Measurements from ENCODE around the gene VAV3. TPM values are rescaled to one million over a fixed set of nuclear protein-coding genes. Genes with fewer than 3 reads are reported as not detected.

Gene VAV3
- total RNA-seq, 5 donors from 2014 or later (not counting 1 experiment from before 2014, with no cell fraction given): 3.7 to 13.4 (median 4.6) TPM

DNA sequence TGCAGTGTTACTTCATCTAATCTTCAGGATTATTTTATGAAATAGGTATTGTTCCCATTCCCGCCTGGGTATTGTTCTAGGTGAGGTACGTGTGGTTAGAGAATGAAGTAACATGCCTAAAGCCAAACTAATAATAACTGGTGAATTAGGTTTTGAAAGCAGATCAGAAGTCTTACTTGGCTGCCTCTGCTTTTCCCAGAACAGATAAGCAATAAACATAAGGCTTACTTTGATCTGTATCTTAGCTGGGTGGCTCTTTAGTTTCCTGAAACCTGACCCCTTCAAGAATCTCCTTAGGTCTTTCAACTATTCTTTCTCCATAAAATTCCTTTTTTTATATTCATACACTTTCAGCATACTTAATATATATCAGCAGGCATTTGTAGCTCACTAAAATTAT is 65.3 kb downstream of the VAV3 start:
- Histone ChIP-seq H3K36me3 (ENCODE audit: control insufficient read depth in 2 of 2, extremely low read depth in 1 of 2, insufficient read depth in 1 of 2, low read length in 1 of 2) (no peaks in the 10 kb centered on the region), H3K9me3 (no peaks in the 10 kb centered on the region), H3K27me3 (replicated peaks in 1 of 2; ENCODE audit: control insufficient read depth in 2 of 2, extremely low read depth in 1 of 2, insufficient read depth in 2 of 2, low read length in 1 of 2) (no peaks in the 10 kb centered on the region), H3K4me3 (ENCODE audit: control insufficient read depth in 1 of 2, extremely low read depth in 1 of 2, low read length in 1 of 2) (no peak overlapping the region), H3K27ac (ENCODE audit: low read length) (no peak overlapping the region), H3K4me1 (ENCODE audit: control insufficient read depth in 1 of 2, extremely low read depth in 1 of 2, insufficient read depth in 2 of 2, low read length in 2 of 2) (peaks cover 8 to 44% of the 10 kb centered on the region in 2 experiments)
- no peaks in the 10 kb centered on the region for H3K9me3 Mint-ChIP-seq
- H3K4me1 Mint-ChIP-seq: peaks cover 51 to 66% (median 53%) of the 10 kb centered on the region in 3 donors
- ChIA-PET POLR2A (no interaction called here), CTCF (interaction anchor here in 1 of 2 donors (1.5 kb wide), 1 partner anchor 117 kb away, joined by 7 read pairs; no protein-coding TSS in a partner anchor)
- H3K36me3 Mint-ChIP-seq: no peaks in the 10 kb centered on the region
- H3K27me3 Mint-ChIP-seq: no peaks in the 10 kb centered on the region
- peak overlapping the region in 1 of 2 donors; percentile 44 for H3K27ac Mint-ChIP-seq
- WGBS (ENCODE audit: insufficient coverage): no CpG with 5 or more reads among the region's 2 CpGs
- no peak for ATAC-seq (replicated peaks in 1 of 4)
- DNase-seq: no peak
- peak overlapping the region in 1 of 3 donors; percentile 4 for H3K4me3 Mint-ChIP-seq

DNA sequence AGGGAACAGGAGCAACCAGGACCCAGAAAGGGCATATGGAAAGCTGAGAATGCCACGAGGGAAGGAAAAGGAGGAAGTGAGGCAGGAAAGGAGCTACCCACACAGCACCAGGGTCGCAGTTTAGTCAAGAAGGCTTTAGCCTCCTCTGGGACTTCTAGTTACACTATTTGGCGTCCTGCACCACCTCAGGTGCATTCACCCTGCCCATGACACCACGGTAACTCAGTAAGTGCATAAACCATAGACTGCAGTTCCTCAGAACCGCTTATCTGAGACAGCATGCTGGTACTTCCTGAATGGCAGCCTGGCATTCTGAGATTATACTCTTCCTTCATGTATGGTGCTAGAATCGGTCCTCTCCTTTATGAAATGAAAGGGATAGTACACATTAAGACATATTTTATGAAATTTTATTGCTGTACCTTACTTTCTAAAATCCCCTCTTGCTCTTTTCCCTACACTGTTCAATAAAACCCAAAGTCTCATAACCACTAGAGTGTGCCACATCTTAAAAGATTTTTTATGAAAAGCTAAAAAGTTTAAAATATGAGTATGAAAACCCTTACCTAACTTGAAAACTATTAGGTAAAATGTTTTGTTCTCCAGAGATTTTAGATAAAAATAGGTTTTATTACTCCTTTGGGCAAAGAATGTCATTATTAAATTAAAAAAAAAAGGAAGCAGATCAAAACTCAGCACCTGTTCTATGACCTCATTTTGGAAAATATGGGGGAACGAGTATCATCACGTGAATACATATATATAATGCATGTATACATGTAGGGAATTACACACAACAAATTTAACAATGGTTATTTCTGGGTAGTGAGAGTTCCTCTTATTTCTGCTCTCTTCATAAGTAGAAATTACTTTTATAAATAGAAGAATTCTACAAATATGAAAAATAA is 67.3 kb downstream of the VAV3 start:
- H3K4me1 Mint-ChIP-seq: peaks cover 47 to 56% (median 51%) of the 10 kb centered on the region in 3 donors
- peak overlapping the region; percentile 63 to 89 for H3K27ac Mint-ChIP-seq
- ATAC-seq (replicated peaks in 1 of 4) (peak; percentile 65 to 78 (median 76)), DNase-seq (peak in 10 of 35 experiments; percentile 2 to 37 (median 8))
- Histone ChIP-seq H3K27ac (ENCODE audit: low read length) (peak overlapping the region; percentile 15), H3K9me3 (no peaks in the 10 kb centered on the region), H3K4me1 (ENCODE audit: control insufficient read depth in 1 of 2, extremely low read depth in 1 of 2, insufficient read depth in 2 of 2, low read length in 2 of 2) (peaks cover 8 to 38% of the 10 kb centered on the region in 2 experiments), H3K27me3 (replicated peaks in 1 of 2; ENCODE audit: control insufficient read depth in 2 of 2, extremely low read depth in 1 of 2, insufficient read depth in 2 of 2, low read length in 1 of 2) (no peaks in the 10 kb centered on the region), H3K36me3 (ENCODE audit: control insufficient read depth in 2 of 2, extremely low read depth in 1 of 2, insufficient read depth in 1 of 2, low read length in 1 of 2) (no peaks in the 10 kb centered on the region), H3K4me3 (ENCODE audit: control insufficient read depth in 1 of 2, extremely low read depth in 1 of 2, low read length in 1 of 2) (no peak overlapping the region)
- H3K36me3 Mint-ChIP-seq: peaks cover 3% of the 10 kb centered on the region
- H3K27me3 Mint-ChIP-seq: no peaks in the 10 kb centered on the region
- CTCF ChIA-PET: interaction anchor here (0.5 to 1.0 kb wide), 3 partner anchors 71 to 152 kb away, joined by 3 to 8 read pairs (median 4); no protein-coding TSS in a partner anchor
- WGBS (ENCODE audit: insufficient coverage): 44% methylated on average over 2 of the region's 8 CpGs
- POLR2A ChIA-PET: interaction anchor here (0.6 to 1.0 kb wide), 2 partner anchors 14 to 152 kb away, joined by 3 to 4 read pairs; no protein-coding TSS in a partner anchor
- peaks cover 0 to 3% (median 0%) of the 10 kb centered on the region in 3 donors for H3K9me3 Mint-ChIP-seq
- H3K4me3 Mint-ChIP-seq: peak overlapping the region; percentile 35 to 52 (median 49)

DNA sequence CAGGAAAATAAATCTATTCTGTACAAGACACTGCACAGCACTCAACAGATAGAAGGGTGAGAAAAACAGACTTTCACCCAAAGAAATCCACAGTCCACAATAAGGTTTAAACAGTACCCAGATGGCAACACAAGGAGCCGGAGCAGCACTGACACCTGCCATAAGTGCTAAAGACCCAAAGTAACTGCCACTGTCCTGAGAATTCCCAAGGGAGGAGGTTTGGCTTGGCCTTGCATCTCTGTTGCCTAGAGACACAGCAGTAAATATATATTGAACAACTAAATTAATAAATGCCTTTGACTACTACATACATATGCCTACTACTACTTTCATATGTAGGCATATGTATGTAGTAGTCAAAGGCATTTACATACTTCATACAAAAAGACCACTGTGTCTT is 68.0 kb downstream of the VAV3 start:
- WGBS (ENCODE audit: insufficient coverage): no CpG with 5 or more reads among the region's 1 CpG
- POLR2A ChIA-PET: interaction anchor here in 1 of 2 donors (1.0 kb wide), 1 partner anchor 15 kb away, joined by 3 read pairs; no protein-coding TSS in a partner anchor

GRCh38 chr1:107896401-107896800 is 68.6 kb downstream of the VAV3 start:
- DNase-seq: no peak
- no peak overlapping the region for H3K4me3 ChIP-seq (ENCODE audit: control insufficient read depth in 1 of 2, extremely low read depth in 1 of 2, low read length in 1 of 2)
- H3K36me3 ChIP-seq (ENCODE audit: control insufficient read depth in 2 of 2, extremely low read depth in 1 of 2, insufficient read depth in 1 of 2, low read length in 1 of 2): no peaks in the 10 kb centered on the region
- POLR2A ChIA-PET: no interaction called here
- H3K9me3 ChIP-seq: no peaks in the 10 kb centered on the region
- peaks cover 0 to 3% (median 0%) of the 10 kb centered on the region in 3 donors for H3K9me3 Mint-ChIP-seq
- peak overlapping the region; percentile 26 to 89 for H3K27ac Mint-ChIP-seq
- peaks cover 3% of the 10 kb centered on the region for H3K36me3 Mint-ChIP-seq
- no peak overlapping the region for H3K27ac ChIP-seq (ENCODE audit: low read length)
- no peaks in the 10 kb centered on the region for H3K27me3 ChIP-seq (replicated peaks in 1 of 2; ENCODE audit: control insufficient read depth in 2 of 2, extremely low read depth in 1 of 2, insufficient read depth in 2 of 2, low read length in 1 of 2)
- H3K4me3 Mint-ChIP-seq: peak overlapping the region in 1 of 3 donors; percentile 52
- CTCF ChIA-PET: interaction anchor here in 1 of 2 donors (0.5 kb wide), 1 partner anchor 150 kb away, joined by 3 read pairs; no protein-coding TSS in a partner anchor
- H3K4me1 Mint-ChIP-seq: peaks cover 47 to 52% (median 50%) of the 10 kb centered on the region in 3 donors
- no peak for ATAC-seq (replicated peaks in 1 of 4)
- peaks cover 8 to 37% of the 10 kb centered on the region in 2 experiments for H3K4me1 ChIP-seq (ENCODE audit: control insufficient read depth in 1 of 2, extremely low read depth in 1 of 2, insufficient read depth in 2 of 2, low read length in 2 of 2)
- H3K27me3 Mint-ChIP-seq: no peaks in the 10 kb centered on the region
- WGBS (ENCODE audit: insufficient coverage): no CpG with 5 or more reads among the region's 3 CpGs

More for the DNA sequence above, 68.0 kb downstream of the VAV3 start:
- Histone ChIP-seq H3K9me3 (no peaks in the 10 kb centered on the region), H3K4me3 (ENCODE audit: control insufficient read depth in 1 of 2, extremely low read depth in 1 of 2, low read length in 1 of 2) (no peak overlapping the region), H3K36me3 (ENCODE audit: control insufficient read depth in 2 of 2, extremely low read depth in 1 of 2, insufficient read depth in 1 of 2, low read length in 1 of 2) (no peaks in the 10 kb centered on the region), H3K4me1 (ENCODE audit: control insufficient read depth in 1 of 2, extremely low read depth in 1 of 2, insufficient read depth in 2 of 2, low read length in 2 of 2) (peaks cover 8 to 37% of the 10 kb centered on the region in 2 experiments), H3K27ac (ENCODE audit: low read length) (peak overlapping the region; percentile 15), H3K27me3 (replicated peaks in 1 of 2; ENCODE audit: control insufficient read depth in 2 of 2, extremely low read depth in 1 of 2, insufficient read depth in 2 of 2, low read length in 1 of 2) (no peaks in the 10 kb centered on the region)
- peak overlapping the region; percentile 35 to 52 (median 49) for H3K4me3 Mint-ChIP-seq
- H3K36me3 Mint-ChIP-seq: peaks cover 3% of the 10 kb centered on the region
- no peak for DNase-seq
- H3K27me3 Mint-ChIP-seq: no peaks in the 10 kb centered on the region
- H3K9me3 Mint-ChIP-seq: peaks cover 0 to 3% (median 0%) of the 10 kb centered on the region in 3 donors
- CTCF ChIA-PET: interaction anchor here (0.7 to 1.0 kb wide), 2 partner anchors 114 to 152 kb away, joined by 3 to 4 read pairs; no protein-coding TSS in a partner anchor
- peak overlapping the region; percentile 63 to 89 for H3K27ac Mint-ChIP-seq
- peaks cover 47 to 52% (median 50%) of the 10 kb centered on the region in 3 donors for H3K4me1 Mint-ChIP-seq
- ATAC-seq (replicated peaks in 1 of 4): peak in 1 of 4 experiments; percentile 15

DNA sequence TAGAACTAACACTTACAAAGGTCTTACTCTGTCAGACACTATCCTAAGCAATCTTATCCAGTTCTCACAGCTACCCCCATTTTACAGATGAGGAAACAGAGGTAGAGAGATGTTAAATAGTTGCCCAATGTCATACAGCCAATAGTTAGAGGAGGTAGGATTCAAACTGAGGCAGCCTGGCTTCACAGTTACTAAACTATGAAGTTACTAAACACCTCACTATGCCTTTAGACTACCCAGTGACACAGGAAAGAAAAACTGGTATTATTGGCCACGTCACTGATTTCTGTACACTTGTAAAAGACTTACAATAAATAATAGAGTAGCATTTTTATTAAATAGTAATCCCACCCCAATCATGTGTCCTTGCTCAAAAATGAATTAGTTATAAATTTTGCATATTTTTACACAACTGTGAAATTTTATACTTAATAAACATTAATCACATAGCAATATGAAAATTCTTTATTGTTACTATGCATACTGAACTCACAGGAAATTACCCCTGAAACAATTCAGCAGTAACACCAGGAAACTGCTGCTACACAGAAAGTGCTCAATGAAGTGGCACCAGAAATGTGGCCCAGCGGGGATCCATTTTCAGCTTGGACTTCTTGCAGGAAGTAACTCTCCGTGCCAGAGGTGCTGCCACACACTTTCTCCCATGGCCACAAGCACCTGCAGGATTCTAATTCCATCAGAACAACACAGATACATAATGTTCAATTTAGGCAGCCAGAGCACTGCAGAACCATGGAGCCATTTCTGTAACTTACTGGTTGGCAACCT is 69.4 kb downstream of the VAV3 start:
- Mint-ChIP-seq H3K27me3 (no peaks in the 10 kb centered on the region), H3K4me3 (no peak overlapping the region), H3K9me3 (peaks cover 0 to 3% (median 0%) of the 10 kb centered on the region in 3 donors), H3K27ac (peak overlapping the region; percentile 65 to 81), H3K36me3 (peaks cover 3% of the 10 kb centered on the region), H3K4me1 (peaks cover 44 to 52% (median 48%) of the 10 kb centered on the region in 3 donors)
- Histone ChIP-seq H3K4me3 (ENCODE audit: control insufficient read depth in 1 of 2, extremely low read depth in 1 of 2, low read length in 1 of 2) (no peak overlapping the region), H3K9me3 (no peaks in the 10 kb centered on the region), H3K4me1 (ENCODE audit: control insufficient read depth in 1 of 2, extremely low read depth in 1 of 2, insufficient read depth in 2 of 2, low read length in 2 of 2) (peaks cover 8 to 36% of the 10 kb centered on the region in 2 experiments), H3K27me3 (replicated peaks in 1 of 2; ENCODE audit: control insufficient read depth in 2 of 2, extremely low read depth in 1 of 2, insufficient read depth in 2 of 2, low read length in 1 of 2) (no peaks in the 10 kb centered on the region), H3K36me3 (ENCODE audit: control insufficient read depth in 2 of 2, extremely low read depth in 1 of 2, insufficient read depth in 1 of 2, low read length in 1 of 2) (no peaks in the 10 kb centered on the region), H3K27ac (ENCODE audit: low read length) (no peak overlapping the region)
- ChIA-PET POLR2A (no interaction called here), CTCF (no interaction called here)
- DNase-seq (peak in 5 of 35 experiments; percentile 3 to 25 (median 6)), ATAC-seq (replicated peaks in 1 of 4) (no peak)
- WGBS (ENCODE audit: insufficient coverage): 23% methylated on average over 2 of the region's 3 CpGs

All from T-cell (primary cell).